ENCODE data around the gene LETM1. TPM values are rescaled to one million over a fixed set of nuclear protein-coding genes. Genes with fewer than 3 reads are reported as not detected.

The LETM1 gene
- total and polyA plus RNA-seq, 2 of the 13 experiments (the other 11 are each of a cell fraction or from before 2014, with no cell fraction given), result 9.7 to 41.6 TPM

- TF ChIP-seq HNF1A (IDR thresholded peaks at IDR 0.05; ENCODE audit: low read depth) (no peak), HNF1A (CRISPR knock-in tag; IDR thresholded peaks at IDR 0.05; ENCODE audit: borderline replicate concordance) (0 out of 2 replicates have a peak, but pooled peaks have one; percentile 39), NR1H2 (CRISPR knock-in tag; IDR thresholded peaks at IDR 0.05; ENCODE audit: borderline replicate concordance, low read depth) (no peak), ZNF614 (CRISPR knock-in tag; IDR thresholded peaks at IDR 0.05; ENCODE audit: borderline replicate concordance) (no peak), ZNF775 (CRISPR knock-in tag; IDR thresholded peaks at IDR 0.05; ENCODE audit: borderline replicate concordance) (no peak), MXI1 (IDR thresholded peaks at IDR 0.05; ENCODE audit: borderline replicate concordance, low read depth, low read length) (peak; percentile 62; the same call in 1 of the 3 replicates), THAP8 (CRISPR knock-in tag; IDR thresholded peaks at IDR 0.05; ENCODE audit: borderline replicate concordance) (no peak), POLR2A (IDR thresholded peaks at IDR 0.05; ENCODE audit: insufficient read depth in 1 of 2, low read depth in 2 of 2, low read length in 2 of 2) (peak in 1 of 2 experiments; percentile 82; a peak in 2 of 4 replicates), ZFX (CRISPR knock-in tag; IDR thresholded peaks at IDR 0.05; ENCODE audit: low read depth) (peak; percentile 75), LRRFIP1 (CRISPR knock-in tag; conservative IDR thresholded peaks at IDR 0.05) (no peak), SALL2 (CRISPR knock-in tag; IDR thresholded peaks at IDR 0.05) (peak; percentile 38), ZNF607 (CRISPR knock-in tag; IDR thresholded peaks at IDR 0.05; ENCODE audit: borderline replicate concordance) (peak; percentile 41; the same call in 1 of the 2 replicates), SYNCRIP (IDR thresholded peaks at IDR 0.05; ENCODE audit: insufficient read depth, low read depth, low read length) (no peak), PLRG1 (conservative IDR thresholded peaks at IDR 0.05) (no peak), ZNF274 (CRISPR knock-in tag; IDR thresholded peaks at IDR 0.05) (0 out of 2 replicates have a peak, but pooled peaks have one; percentile 50), ZNF12 (CRISPR knock-in tag; IDR thresholded peaks at IDR 0.05) (no peak), THAP7 (CRISPR knock-in tag; IDR thresholded peaks at IDR 0.05) (no peak), KLF12 (CRISPR knock-in tag; IDR thresholded peaks at IDR 0.05; ENCODE audit: borderline replicate concordance) (no peak), KAT7 (CRISPR knock-in tag; IDR thresholded peaks at IDR 0.05; ENCODE audit: borderline replicate concordance) (no peak), HOXD1 (CRISPR knock-in tag; IDR thresholded peaks at IDR 0.05) (0 out of 2 replicates have a peak, but pooled peaks have one; percentile 50), ZNF773 (CRISPR knock-in tag; IDR thresholded peaks at IDR 0.05; ENCODE audit: borderline replicate concordance) (no peak), SIN3A (IDR thresholded peaks at IDR 0.05; ENCODE audit: borderline replicate concordance, low read depth, low read length) (peak; percentile 57; the same call in 1 of the 2 replicates)
Measured at GRCh38 chr4:1792832-1793495, 63.0 kb downstream of the LETM1 start, which contains the start of gene FGFR3 (continued).
